Activated CD8-positive, alpha-beta memory T cell treated with anti-CD3 and anti-CD28 coated beads for 4 hours (primary cell): Measurements from ENCODE around the gene NF1.
"Not testable (repeated sequence)": the region's sequence is repeated elsewhere in the genome, so short reads cannot be mapped to it uniquely, and the experiment has no call there.

Experiments used
- DNase-seq, 2 donors: peaks; one replicate each; pipeline ENCODE4 v3.0.0-alpha.2; 2020; ENCODE audit warnings: low read depth in 2 of 2

The NF1 gene

GRCh38 chr17:31094600-31095235 is at the start of gene NF1:
Gene NF1 (plus strand): TSS chr17:31094977. CDS start chr17:31095310, 333 bp downstream.
- DNase-seq = peak; percentile 75 to 83

GRCh38 chr17:31046856-31047425 is 47.8 kb upstream of the NF1 start:
- not testable (repeated sequence) for DNase-seq

- no peak for DNase-seq
Measured at GRCh38 chr17:31048142-31048541, 46.6 kb upstream of the NF1 start.

DNA sequence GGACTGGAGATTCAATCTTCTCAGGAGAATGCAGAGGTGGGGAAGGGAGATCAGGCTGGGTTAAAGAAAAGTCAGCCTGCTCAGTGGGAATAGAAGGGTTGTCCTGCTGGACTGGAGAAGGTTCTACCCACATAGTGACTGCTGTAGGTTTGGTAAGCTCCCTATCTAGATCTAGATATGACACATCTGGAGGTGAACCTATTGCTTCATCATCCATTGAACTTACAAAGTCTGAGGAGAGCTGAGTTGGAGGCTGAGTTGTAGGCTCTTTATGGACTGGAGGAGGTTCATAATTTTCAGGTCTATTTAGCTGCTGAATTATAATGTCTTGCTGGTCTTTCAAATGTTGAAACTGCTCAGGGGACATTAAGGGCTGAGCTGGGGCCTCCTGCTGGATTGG is 46.0 kb upstream of the NF1 start:
- DNase-seq = no peak

DNA sequence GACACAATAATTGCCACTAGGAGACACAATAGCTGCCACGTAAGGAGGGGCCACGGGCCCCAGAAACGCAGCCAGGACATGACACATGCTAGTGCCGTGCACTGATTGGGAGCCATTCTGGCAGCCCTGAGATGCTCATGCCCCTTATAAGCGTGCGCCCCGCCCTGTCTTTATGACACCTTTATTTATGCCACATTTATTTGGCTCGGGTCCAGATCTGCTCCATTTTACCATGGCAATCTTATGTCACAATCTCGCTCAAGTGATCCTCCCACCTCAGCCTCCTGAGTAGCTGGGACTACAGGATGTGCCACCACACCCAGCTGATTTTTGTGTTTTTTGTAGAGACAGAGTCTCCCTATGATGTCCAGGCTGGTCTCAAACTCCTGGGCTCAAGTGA is 43.8 kb upstream of the NF1 start:
- DNase-seq = no peak

DNA sequence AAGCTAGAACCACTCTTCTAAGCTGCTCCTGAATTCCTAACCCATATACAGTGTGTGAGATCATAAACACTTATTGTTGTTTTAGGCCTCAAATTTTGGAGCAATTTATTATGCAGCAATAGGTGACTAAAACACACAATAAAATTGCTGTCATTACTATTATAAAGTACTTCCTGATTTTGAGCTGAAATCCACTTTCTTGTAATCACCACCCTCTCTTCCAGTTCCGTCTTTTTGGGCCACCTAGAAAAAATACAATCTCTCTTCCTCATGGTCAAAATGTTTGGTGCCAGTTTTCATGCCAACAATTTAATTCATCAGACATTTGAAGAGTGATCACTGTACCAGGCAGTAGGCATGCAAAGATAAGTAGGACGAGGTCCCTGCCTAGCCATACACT is 43.3 kb upstream of the NF1 start:
- DNase-seq = no peak

DNA sequence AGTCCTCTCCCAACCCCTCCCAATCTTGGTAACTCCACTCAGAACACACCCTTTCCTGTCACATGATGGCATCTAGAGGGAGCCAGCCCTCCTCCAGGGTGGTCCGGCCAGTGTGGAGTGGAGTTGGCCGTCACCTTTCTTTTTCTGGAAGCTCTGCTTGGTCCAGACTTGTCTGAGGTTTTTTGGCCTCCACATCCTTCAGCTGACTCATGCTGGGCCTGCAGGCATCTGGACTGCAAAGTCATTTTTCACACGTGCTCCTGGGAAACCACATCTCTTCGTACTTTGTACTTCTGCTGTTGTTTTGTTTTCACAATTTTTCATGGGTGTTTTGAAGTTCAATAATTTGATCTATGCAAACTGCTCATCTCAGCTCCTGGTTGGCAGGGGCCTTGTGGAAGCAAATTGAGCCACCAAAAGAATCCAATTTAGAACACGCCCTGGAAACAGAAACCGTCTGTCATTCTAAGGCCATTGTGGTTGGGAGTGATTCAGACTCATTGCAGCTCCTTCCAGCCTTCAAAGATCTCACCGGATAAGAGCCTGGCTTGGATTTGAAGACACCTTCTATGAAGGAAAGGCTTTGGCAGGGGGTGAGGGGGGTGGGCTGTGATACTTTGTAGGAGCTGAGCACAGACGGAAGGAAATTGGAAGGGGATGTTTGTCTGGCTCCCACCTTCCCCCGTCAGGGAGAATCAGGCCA is 42.4 kb upstream of the NF1 start:
- DNase-seq = no peak

GRCh38 chr17:31053071-31053470 is 41.7 kb upstream of the NF1 start:
- DNase-seq = no peak

GRCh38 chr17:31054761-31055160 is 40.0 kb upstream of the NF1 start:
- DNase-seq = no peak

DNA sequence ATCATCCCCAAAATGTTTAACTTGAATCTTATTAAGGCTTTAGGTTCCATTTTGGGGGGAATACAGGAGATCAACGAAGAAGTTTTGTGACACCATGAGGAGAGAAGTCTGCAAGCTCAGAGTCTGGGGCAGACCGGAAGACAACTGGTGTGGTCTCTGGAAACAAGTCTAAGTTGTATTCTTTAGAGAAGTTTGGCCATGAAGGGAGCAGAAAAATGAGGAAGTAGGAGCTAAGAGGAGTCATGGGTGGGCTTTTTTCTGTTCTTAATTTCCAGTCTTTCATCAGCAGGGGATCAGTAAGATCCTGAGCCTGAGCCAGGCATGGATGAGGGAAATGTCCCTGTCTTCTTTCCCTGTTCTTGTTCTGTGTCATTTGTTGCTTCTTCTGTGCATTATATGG is 35.8 kb upstream of the NF1 start:
- no peak for DNase-seq

- DNase-seq = no peak
Measured at GRCh38 chr17:31060791-31061550, 33.8 kb upstream of the NF1 start.

DNA sequence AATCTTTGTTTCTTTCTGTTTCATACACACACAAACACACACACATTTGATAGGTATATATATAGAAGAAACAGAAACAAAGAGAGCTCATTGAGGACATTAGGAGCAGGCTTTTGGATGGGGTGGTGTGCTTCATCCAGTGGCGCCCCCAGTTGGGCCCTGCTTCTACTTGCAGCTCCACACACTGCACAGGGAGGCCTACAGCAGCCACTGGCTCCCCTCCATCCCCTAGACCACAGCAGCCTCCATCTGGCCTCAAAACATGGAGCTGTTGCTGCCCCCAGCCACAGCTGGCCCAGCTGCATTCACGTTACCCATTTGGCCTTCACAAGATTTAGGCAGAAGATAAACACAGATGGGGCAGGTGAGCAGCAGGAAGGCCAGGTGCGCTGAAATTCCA is 33.1 kb upstream of the NF1 start:
- no peak for DNase-seq

- no peak for DNase-seq
Measured at GRCh38 chr17:31062346-31062745, 32.4 kb upstream of the NF1 start.

DNA sequence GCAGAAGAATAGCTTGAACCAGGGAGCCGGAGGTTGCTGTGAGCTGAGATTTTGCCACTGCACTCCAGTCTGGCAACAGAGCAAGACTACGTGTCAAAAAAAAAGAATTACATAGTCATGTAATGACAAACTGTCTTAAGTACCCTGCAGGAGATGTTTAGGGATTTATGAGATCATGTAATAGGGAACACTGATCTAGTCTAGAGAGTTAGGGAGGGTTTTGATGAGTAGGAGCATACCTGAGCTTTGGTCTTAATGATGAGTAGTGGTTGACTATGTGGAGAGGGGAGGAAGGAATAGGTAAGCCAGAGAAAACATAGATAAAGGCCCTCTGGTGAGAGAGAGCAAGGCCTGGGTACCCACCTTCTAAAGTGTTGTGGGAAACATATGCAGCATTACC is 30.1 kb upstream of the NF1 start:
- DNase-seq = no peak

DNA sequence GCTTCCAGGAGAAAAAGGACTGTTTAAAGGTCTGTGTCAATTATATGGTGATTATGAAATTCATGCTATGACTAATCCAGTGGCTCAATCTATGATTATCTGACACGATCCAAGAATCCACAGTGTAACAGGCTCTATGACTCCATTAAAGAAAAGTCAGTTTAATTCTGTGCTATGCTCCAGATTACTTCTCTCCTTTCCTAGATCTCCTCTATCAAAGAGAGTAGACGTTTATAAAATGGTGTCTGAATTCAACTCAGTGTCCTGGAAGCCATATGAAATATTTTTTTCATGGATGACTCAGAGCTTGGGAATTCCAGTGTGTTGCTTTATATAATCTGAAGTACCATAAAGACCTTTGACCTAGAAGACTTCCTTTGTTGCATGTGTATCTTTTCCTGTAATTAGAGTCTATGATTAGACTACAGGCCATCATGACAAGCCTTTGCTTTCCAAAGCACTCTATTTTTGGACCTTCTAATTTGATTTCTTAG is 27.0 kb upstream of the NF1 start:
- no peak for DNase-seq

DNA sequence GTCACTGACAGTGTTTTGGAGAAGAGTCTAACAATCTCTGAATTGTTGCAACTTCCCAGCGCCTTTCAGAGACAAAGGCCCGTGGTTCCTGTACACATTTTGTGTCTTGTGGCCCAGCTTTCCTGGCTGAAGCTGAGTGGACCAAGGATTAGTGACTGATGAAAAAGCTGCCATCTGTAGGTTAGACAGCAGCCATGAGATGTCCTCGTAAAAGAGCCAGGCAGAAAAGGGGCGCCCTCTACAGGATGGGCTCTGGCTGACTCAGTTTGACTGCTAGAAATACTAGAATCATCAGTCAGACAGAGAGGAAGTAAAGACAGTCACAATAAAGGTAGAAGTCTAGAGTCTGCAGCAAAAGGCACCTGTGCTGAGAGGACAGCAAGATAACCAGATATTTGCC is 26.5 kb upstream of the NF1 start:
- DNase-seq = no peak

GRCh38 chr17:31072186-31072585 is 22.6 kb upstream of the NF1 start:
- DNase-seq = no peak

- DNase-seq = no peak
Measured at GRCh38 chr17:31073411-31073810, 21.4 kb upstream of the NF1 start.

GRCh38 chr17:31074772-31075555 is 19.8 kb upstream of the NF1 start:
- DNase-seq = no peak

GRCh38 chr17:31078290-31078689 is 16.5 kb upstream of the NF1 start:
- DNase-seq = no peak

DNA sequence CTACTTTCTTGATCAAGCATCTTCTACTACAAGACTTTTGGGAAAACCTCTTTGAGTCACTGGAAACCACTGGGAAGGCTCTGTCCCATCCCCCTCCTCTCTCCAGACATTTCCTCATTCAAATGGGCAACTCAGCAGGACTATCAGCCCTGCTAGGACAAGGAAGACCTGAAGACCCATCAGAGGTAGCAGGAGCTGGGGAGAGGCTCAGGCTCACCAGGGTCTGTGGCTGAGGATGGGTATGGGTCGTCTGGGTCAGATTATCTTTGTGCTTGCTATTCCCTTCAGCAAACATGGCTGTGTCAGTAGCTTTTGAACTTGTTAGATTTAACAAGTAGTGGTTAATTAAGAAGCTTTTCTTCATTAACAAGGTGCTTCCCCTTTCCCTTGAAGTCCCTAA is 15.0 kb upstream of the NF1 start:
- no peak for DNase-seq

- no peak for DNase-seq
Measured at GRCh38 chr17:31085563-31085962, 9.2 kb upstream of the NF1 start.
